Natural killer cell (primary cell): ENCODE results near the gene JAKMIP3. TPM values are rescaled to one million over a fixed set of nuclear protein-coding genes. Genes with fewer than 3 reads are reported as not detected.

ENCODE experiments used
- ATAC-seq, 3 donors: fragments of 150-1000 bp in 2 of 3; fragments of 200-7000 bp in 1 of 3; cut with Tn5 transposase; 1 replicate in 1 of 3; 2 replicates in 2 of 3; pipeline ENCODE4 v1.10.0; 2021; ENCODE audit warnings: mild to moderate bottlenecking in 2 of 3, moderate library complexity in 2 of 3
- DNase-seq, 2 donors: peaks; one replicate each; pipeline versions ENCODE4 v3.0.0 to v3.0.0-alpha.2; 2013 to 2021; ENCODE audit warnings: mixed read lengths in 1 of 2
- H3K27ac ChIP-seq: one replicate; pipeline ENCODE4 v1.5.1; 2013; ENCODE audit warnings: mild to moderate bottlenecking, low read length
- H3K27me3 ChIP-seq: one replicate; pipeline ENCODE4 v1.6.1; 2013; ENCODE audit warnings: low read length; ENCODE audit not compliant: control insufficient read depth, insufficient read depth
- H3K36me3 ChIP-seq: one replicate; pipeline ENCODE4 v1.6.1; 2013; ENCODE audit warnings: low read length; ENCODE audit not compliant: control insufficient read depth, insufficient read depth
- H3K4me1 ChIP-seq: one replicate; pipeline ENCODE4 v1.6.1; 2013; ENCODE audit warnings: low read length; ENCODE audit not compliant: control insufficient read depth, insufficient read depth
- H3K4me3 ChIP-seq: one replicate; pipeline ENCODE4 v1.5.1; 2013; ENCODE audit warnings: low read length
- H3K9me3 ChIP-seq: one replicate; pipeline ENCODE4 v1.6.1; 2013; ENCODE audit warnings: low read length; ENCODE audit not compliant: control insufficient read depth, insufficient read depth
- H3K27ac Mint-ChIP-seq, 2 donors: one replicate each; pipeline ENCODE4 v1.8.0; 2022; ENCODE audit warnings: mild to moderate bottlenecking in 2 of 2, mixed read lengths in 2 of 2, moderate library complexity in 1 of 2
- H3K27me3 Mint-ChIP-seq, 2 donors: one replicate each; pipeline ENCODE4 v1.8.0; 2022; ENCODE audit warnings: low read depth in 2 of 2, mixed read lengths in 2 of 2
- H3K36me3 Mint-ChIP-seq: one replicate; pipeline ENCODE4 v1.8.0; 2022; ENCODE audit warnings: mixed read lengths
- H3K4me1 Mint-ChIP-seq, 2 donors: one replicate each; pipeline ENCODE4 v1.8.0; 2022; ENCODE audit warnings: mixed read lengths in 2 of 2
- H3K4me3 Mint-ChIP-seq: one replicate; pipeline ENCODE4 v1.8.0; 2022; ENCODE audit warnings: mild to moderate bottlenecking, moderate library complexity, mixed read lengths
- H3K9me3 Mint-ChIP-seq, 2 donors: one replicate each; pipeline ENCODE4 v1.8.0; 2022; ENCODE audit warnings: mixed read lengths in 2 of 2
- CTCF ChIP-seq: fragments of 200-600 bp; IDR thresholded peaks from one replicate; pipeline ENCODE4 v1.8.0; 2022; ENCODE audit warnings: antibody characterized with exemption
- WGBS: methylation state at CpG from one replicate; pipeline ENCODE4 v1.1.7; 2013; ENCODE audit warnings: missing lambda C conversion rate; ENCODE audit not compliant: insufficient coverage; 5-methylcytosine and 5-hydroxymethylcytosine counted together
- intact Hi-C: fragments of 100-400 bp; cut with micrococcal nuclease; formaldehyde crosslinking; loops from one replicate; pipeline ENCODE4 v1.14.2; 2022
- total RNA-seq, 4 donors: library from RNA; stranded (reverse); fragments of 120-200 nt in 1 of 4; gene quantifications; one replicate each; pipeline versions ENCODE4 v1.2.3 to v1.2.4, GENCODE V29; 2013 to 2022

The JAKMIP3 gene
- total RNA-seq, 3 donors from 2014 or later (not counting 1 experiment from before 2014, with no cell fraction given), result 0.19 to 0.45 (median 0.20) TPM

GRCh38 chr10:132099389-132100090, 33.8 kb downstream of the JAKMIP3 start:
- no peak overlapping the region for H3K4me3 Mint-ChIP-seq
- H3K4me1 Mint-ChIP-seq, result peaks cover 6 to 16% of the 10 kb centered on the region in 2 donors
- Histone ChIP-seq H3K4me1 (peaks cover 4% of the 10 kb centered on the region), H3K36me3 (no peaks in the 10 kb centered on the region), H3K4me3 (no peak overlapping the region), H3K9me3 (no peaks in the 10 kb centered on the region), H3K27me3 (no peaks in the 10 kb centered on the region), H3K27ac (no peak overlapping the region)
- 75% methylated on average over 25 of the region's 25 CpGs for WGBS
- H3K27me3 Mint-ChIP-seq, result peaks cover 0 to 3% of the 10 kb centered on the region in 2 donors
- no peaks in the 10 kb centered on the region for H3K9me3 Mint-ChIP-seq
- no peak overlapping the region for H3K27ac Mint-ChIP-seq
- no peak for ATAC-seq
- no peaks in the 10 kb centered on the region for H3K36me3 Mint-ChIP-seq
- peak in 1 of 2 donors; percentile 9 for DNase-seq
- no peak for TF ChIP-seq CTCF
- intact Hi-C loops, result no loop called here

GRCh38 chr10:132100091-132100481, 34.3 kb downstream of the JAKMIP3 start:
- Mint-ChIP-seq H3K27ac (no peak overlapping the region), H3K4me1 (peaks cover 6 to 16% of the 10 kb centered on the region in 2 donors), H3K4me3 (no peak overlapping the region), H3K9me3 (no peaks in the 10 kb centered on the region), H3K27me3 (peaks cover 0 to 3% of the 10 kb centered on the region in 2 donors), H3K36me3 (no peaks in the 10 kb centered on the region)
- Histone ChIP-seq H3K36me3 (no peaks in the 10 kb centered on the region), H3K4me1 (peaks cover 4% of the 10 kb centered on the region), H3K27me3 (no peaks in the 10 kb centered on the region), H3K27ac (no peak overlapping the region), H3K9me3 (no peaks in the 10 kb centered on the region), H3K4me3 (no peak overlapping the region)
- no peak for TF ChIP-seq CTCF
- DNase-seq, result peak in 1 of 2 donors; percentile 8
- intact Hi-C loops, result no loop called here
- no peak for ATAC-seq
- 90% methylated on average over 15 of the region's 15 CpGs for WGBS

DNA sequence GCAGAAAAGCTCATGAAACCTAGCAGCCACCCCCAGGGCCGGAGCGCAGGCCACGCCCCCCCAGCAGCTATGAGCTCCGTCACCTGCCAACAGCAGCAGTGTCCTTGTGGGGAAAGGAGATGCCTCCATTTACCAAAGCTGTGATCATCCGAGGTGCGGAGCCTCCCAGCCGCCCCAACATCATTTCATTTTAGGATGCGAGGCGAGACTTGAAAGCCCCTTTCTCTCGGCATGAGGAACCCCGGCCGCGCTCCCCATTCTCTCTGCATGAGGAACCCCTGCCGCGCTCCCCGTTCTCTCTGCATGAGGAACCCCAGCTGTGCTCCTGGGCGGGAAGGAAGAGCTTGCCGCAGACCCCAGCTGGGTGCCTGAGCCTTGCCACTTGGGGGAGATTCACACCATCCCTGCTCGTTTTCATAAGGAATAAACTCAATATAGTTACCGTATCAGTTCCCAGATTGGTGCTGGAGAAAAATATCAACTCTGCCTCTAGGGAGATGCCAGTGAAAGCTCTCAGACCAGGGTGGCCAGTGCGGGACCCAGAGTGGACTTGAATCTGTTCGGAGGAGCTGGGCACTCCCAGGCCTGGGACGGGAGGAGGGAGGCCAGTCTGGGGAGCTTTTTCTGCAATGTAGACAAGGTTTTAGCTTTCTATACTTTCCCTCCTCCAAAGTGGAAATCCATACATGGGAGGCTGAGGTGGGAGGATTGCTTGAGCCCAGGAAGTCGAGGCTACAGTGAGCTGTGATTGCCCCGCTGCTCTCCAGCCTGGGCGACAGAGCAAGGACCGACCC, 35.0 kb downstream of the JAKMIP3 start:
- H3K27me3 ChIP-seq, result no peaks in the 10 kb centered on the region
- H3K9me3 ChIP-seq, result no peaks in the 10 kb centered on the region
- Mint-ChIP-seq H3K4me3 (no peak overlapping the region), H3K27ac (no peak overlapping the region), H3K27me3 (no peaks in the 10 kb centered on the region), H3K9me3 (no peaks in the 10 kb centered on the region), H3K4me1 (peaks cover 6 to 13% of the 10 kb centered on the region in 2 donors), H3K36me3 (no peaks in the 10 kb centered on the region)
- intact Hi-C loops, result no loop called here
- peaks cover 4% of the 10 kb centered on the region for H3K4me1 ChIP-seq
- no peak overlapping the region for H3K27ac ChIP-seq
- DNase-seq, result peak in 1 of 2 donors; percentile 10
- 78% methylated on average over 23 of the region's 27 CpGs for WGBS
- H3K4me3 ChIP-seq, result no peak overlapping the region
- no peak for TF ChIP-seq CTCF
- H3K36me3 ChIP-seq, result no peaks in the 10 kb centered on the region
- no peak for ATAC-seq
